ENCODE results near the gene RTP3. TPM values are rescaled to one million over a fixed set of nuclear protein-coding genes. Genes with fewer than 3 reads are reported as not detected.

RTP3 gene
- polyA plus RNA-seq, 1 donor from 2014 or later = not detected

DNA sequence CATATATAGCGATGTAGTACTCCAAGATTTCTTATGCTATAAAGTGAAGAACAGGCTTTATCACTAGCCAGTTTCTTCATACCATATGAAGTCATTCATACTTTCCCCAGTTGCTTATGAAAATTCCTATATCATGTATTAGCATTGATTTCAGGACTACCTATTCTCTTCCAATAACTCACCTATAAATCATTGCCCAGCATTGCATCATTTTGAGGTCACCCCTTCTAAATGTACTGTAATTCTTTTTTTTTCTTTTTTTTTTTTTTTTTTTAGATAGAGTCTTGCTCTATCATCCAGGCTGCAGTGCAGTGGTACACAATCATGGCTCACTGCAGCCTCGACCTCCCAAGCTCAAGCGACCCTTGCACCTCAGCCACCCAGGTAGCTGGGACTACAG is 27.1 kb downstream of the RTP3 start:
- H4K20me1 ChIP-seq (ENCODE audit: insufficient read depth) = no peaks in the 10 kb centered on the region
- no peak overlapping the region for H3K9ac ChIP-seq (ENCODE audit: low read length)
- no peak overlapping the region for H3K4me3 ChIP-seq (ENCODE audit: low read length)
- no peaks in the 10 kb centered on the region for H3K9me3 ChIP-seq (ENCODE audit: low read length)
- H3K4me2 ChIP-seq (ENCODE audit: low read length) = no peak overlapping the region
- H3K27ac ChIP-seq (ENCODE audit: low read length) = no peak overlapping the region
- no peaks in the 10 kb centered on the region for H3F3A ChIP-seq (ENCODE audit: insufficient read depth, low read length, poor library complexity, severe bottlenecking)
- H3K79me2 ChIP-seq (replicated peaks; ENCODE audit: insufficient read depth, low read length) = no peaks in the 10 kb centered on the region
- H2AFZ ChIP-seq (ENCODE audit: low read depth, low read length) = no peak overlapping the region
- H3K9me2 ChIP-seq (ENCODE audit: insufficient read depth, low read length) = no peaks in the 10 kb centered on the region
- H3K27me3 ChIP-seq (ENCODE audit: insufficient read depth, low read depth, low read length) = no peaks in the 10 kb centered on the region
- H3K36me3 ChIP-seq (ENCODE audit: insufficient read depth, low read length) = no peaks in the 10 kb centered on the region
- TF ChIP-seq REST (IDR thresholded peaks at IDR 0.05; ENCODE audit: borderline replicate concordance) = no peak

DNA sequence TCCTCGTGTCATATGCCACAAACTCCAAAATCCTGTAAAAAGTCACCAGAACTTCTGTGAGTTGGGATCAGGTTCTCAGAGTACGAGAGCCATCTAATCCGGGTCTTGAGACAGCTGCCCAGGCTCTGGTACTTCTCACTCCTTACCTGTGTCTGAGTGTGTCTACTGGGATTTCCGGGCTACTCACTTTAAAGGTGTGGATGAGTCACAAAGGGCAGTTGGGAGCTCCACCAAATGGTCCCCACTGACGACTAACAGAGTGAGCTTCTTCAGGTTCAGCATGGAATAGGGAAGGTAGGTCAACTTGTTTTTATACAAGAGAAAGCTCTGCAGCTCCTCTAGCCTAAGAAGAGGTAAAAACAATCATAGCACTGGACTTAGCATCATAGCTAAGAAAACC is 29.5 kb downstream of the RTP3 start:
- H3K9me2 ChIP-seq (ENCODE audit: insufficient read depth, low read length) = no peaks in the 10 kb centered on the region
- H4K20me1 ChIP-seq (ENCODE audit: insufficient read depth) = no peaks in the 10 kb centered on the region
- no peak overlapping the region for H2AFZ ChIP-seq (ENCODE audit: low read depth, low read length)
- H3F3A ChIP-seq (ENCODE audit: insufficient read depth, low read length, poor library complexity, severe bottlenecking) = no peaks in the 10 kb centered on the region
- H3K27me3 ChIP-seq (ENCODE audit: insufficient read depth, low read depth, low read length) = no peaks in the 10 kb centered on the region
- H3K79me2 ChIP-seq (replicated peaks; ENCODE audit: insufficient read depth, low read length) = no peaks in the 10 kb centered on the region
- H3K36me3 ChIP-seq (ENCODE audit: insufficient read depth, low read length) = no peaks in the 10 kb centered on the region
- H3K4me3 ChIP-seq (ENCODE audit: low read length) = no peak overlapping the region
- H3K9ac ChIP-seq (ENCODE audit: low read length) = no peak overlapping the region
- H3K9me3 ChIP-seq (ENCODE audit: low read length) = no peaks in the 10 kb centered on the region
- TF ChIP-seq EZH2 (IDR thresholded peaks at IDR 0.05; ENCODE audit: borderline replicate concordance, insufficient read depth, low read length, poor library complexity, severe bottlenecking) = no peak
- TF ChIP-seq, protein P1, sequence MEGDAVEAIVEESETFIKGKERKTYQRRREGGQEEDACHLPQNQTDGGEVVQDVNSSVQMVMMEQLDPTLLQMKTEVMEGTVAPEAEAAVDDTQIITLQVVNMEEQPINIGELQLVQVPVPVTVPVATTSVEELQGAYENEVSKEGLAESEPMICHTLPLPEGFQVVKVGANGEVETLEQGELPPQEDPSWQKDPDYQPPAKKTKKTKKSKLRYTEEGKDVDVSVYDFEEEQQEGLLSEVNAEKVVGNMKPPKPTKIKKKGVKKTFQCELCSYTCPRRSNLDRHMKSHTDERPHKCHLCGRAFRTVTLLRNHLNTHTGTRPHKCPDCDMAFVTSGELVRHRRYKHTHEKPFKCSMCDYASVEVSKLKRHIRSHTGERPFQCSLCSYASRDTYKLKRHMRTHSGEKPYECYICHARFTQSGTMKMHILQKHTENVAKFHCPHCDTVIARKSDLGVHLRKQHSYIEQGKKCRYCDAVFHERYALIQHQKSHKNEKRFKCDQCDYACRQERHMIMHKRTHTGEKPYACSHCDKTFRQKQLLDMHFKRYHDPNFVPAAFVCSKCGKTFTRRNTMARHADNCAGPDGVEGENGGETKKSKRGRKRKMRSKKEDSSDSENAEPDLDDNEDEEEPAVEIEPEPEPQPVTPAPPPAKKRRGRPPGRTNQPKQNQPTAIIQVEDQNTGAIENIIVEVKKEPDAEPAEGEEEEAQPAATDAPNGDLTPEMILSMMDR (IDR thresholded peaks at IDR 0.05; ENCODE audit: poor library complexity, severe bottlenecking) = no peak
- no peak for TF ChIP-seq MXI1 (conservative IDR thresholded peaks at IDR 0.05; ENCODE audit: poor library complexity, severe bottlenecking)
- TF ChIP-seq RAD21 (conservative IDR thresholded peaks at IDR 0.05) = no peak
- no peak for TF ChIP-seq REST (IDR thresholded peaks at IDR 0.05; ENCODE audit: borderline replicate concordance)
- TF ChIP-seq EP300 (conservative IDR thresholded peaks at IDR 0.05; ENCODE audit: poor library complexity, severe bottlenecking) = no peak
- TF ChIP-seq TAF1 (IDR thresholded peaks at IDR 0.05; ENCODE audit: low read depth) = no peak
- no peak for TF ChIP-seq POLR2AphosphoS5 (IDR thresholded peaks at IDR 0.05)
- no peak for TF ChIP-seq SMC3 (conservative IDR thresholded peaks at IDR 0.05; ENCODE audit: poor library complexity)
- H3K27ac ChIP-seq (ENCODE audit: low read length) = no peak overlapping the region
- H3K4me2 ChIP-seq (ENCODE audit: low read length) = no peak overlapping the region

Data from neural cell (in vitro differentiated cells).